Adrenal gland (tissue), 12 donors: Measurements from ENCODE around the gene MLIP. TPM values are rescaled to one million over a fixed set of nuclear protein-coding genes. Genes with fewer than 3 reads are reported as not detected.

ENCODE experiments used
- DNase-seq, 7 donors: peaks; one replicate each; pipeline ENCODE4 v3.0.0-alpha.2; 2019 to 2020
- H3K27ac ChIP-seq, 5 donors: fragments of 200-600 bp; sonication (generic) in 4 of 5; 1 replicate in 3 of 5; 2 replicates in 2 of 5; pipeline versions ENCODE4 v1.5.1 to v1.8.0; 2016 to 2020; ENCODE audit warnings: mild to moderate bottlenecking in 1 of 5
- H3K27me3 ChIP-seq: fragments of 200-600 bp; 2 replicates; pipeline ENCODE4 v1.8.0; 2021
- H3K36me3 ChIP-seq, 2 donors: fragments of 200-600 bp; replicated peaks in 1 of 2; 1 replicate in 1 of 2; 2 replicates in 1 of 2; pipeline versions ENCODE4 v1.5.1 to v1.8.0; 2018 to 2022
- H3K4me1 ChIP-seq, 2 donors: fragments of 200-600 bp; replicated peaks in 1 of 2; 1 replicate in 1 of 2; 2 replicates in 1 of 2; pipeline versions ENCODE4 v1.5.1 to v1.8.0; 2018 to 2021
- H3K4me3 ChIP-seq, 4 donors: fragments of 200-600 bp; sonication (generic) in 3 of 4; one replicate each; pipeline ENCODE4 v1.5.1; 2016 to 2018
- H3K9me3 ChIP-seq, 3 donors: fragments of 200-600 bp; sonication (generic) in 1 of 3; replicated peaks in 1 of 3; 1 replicate in 2 of 3; 2 replicates in 1 of 3; pipeline versions ENCODE4 v1.5.1 to v1.8.0; 2016 to 2021
- POLR2A ChIP-seq, 2 donors: fragments of 450-650 bp; IDR thresholded peaks; one replicate each; pipeline ENCODE4 v1.6.1; 2017; ENCODE audit warnings: antibody characterized with exemption in 2 of 2, mild to moderate bottlenecking in 2 of 2, moderate library complexity in 1 of 2
- WGBS, 4 donors: extraction: QIAGEN DNeasy Blood & Tissue Kit in 2 of 4; methylation state at CpG; one replicate each; pipeline versions ENCODE4 v1.1.5 to v1.1.7; 2013 to 2017; 5-methylcytosine and 5-hydroxymethylcytosine counted together
- intact Hi-C, 2 donors: fragments of 100-400 bp; cut with DNase I; formaldehyde crosslinking; loops; one replicate each; pipeline versions ENCODE4 v1.14.1 to v1.15.0; 2022 to 2023
- polyA plus RNA-seq, 3 donors: library from polyadenylated mRNA; stranded (reverse); fragments of 200-250 nt in 2 of 3; fragments of 350-450 nt in 1 of 3; fragmentation: Illumina TruSeq in 1 of 3; extraction: RNeasy Lipid Tissue Mini Kit (QIAGEN cat#74804) in 1 of 3; gene quantifications; one replicate each; pipeline ENCODE4 v1.2.3, GENCODE V29; 2013 to 2014
- total RNA-seq, 9 donors: library from RNA; depleted of rRNA in 4 of 9; stranded (reverse); fragments of >200 nt in 4 of 9; fragments of 120-200 nt in 1 of 9; fragmentation: NEBNext Ultra II Directional in 1 of 9; extraction: Animal tissue kit (Norgen Biotek cat#: 25700) in 1 of 9; gene quantifications; one replicate each; pipeline versions ENCODE4 v1.1.0 to v1.2.4, GENCODE V29; 2013 to 2023
- TF ChIP-seq, protein P1 (sequence below), 6 experiments: fragments of 450-650 bp in 4 of 6; fragments of 200-600 bp in 2 of 6; sonication (generic) in 1 of 6; IDR thresholded peaks; 1 replicate in 5 of 6; 2 replicates in 1 of 6; pipeline versions ENCODE4 v1.5.1 to v1.8.0; 2016 to 2021; ENCODE audit warnings: antibody characterized with exemption in 6 of 6, mild to moderate bottlenecking in 2 of 6, moderate library complexity in 1 of 6
- donor health status: healthy with polysubstance abuse.
- donor health status: Bipolar disorder and iron deficiency.
- donor health status: DM: yes; HTN: yes; CAD: no.
- donor health status: DM: no; HTN: no; CAD: no.
- donor health status: DM: no; HTN: no; CAD: no.
- donor health status: DM: yes; HTN: yes; CAD: no.

The MLIP gene
- total and polyA plus RNA-seq, 12 donors: 0.88 to 9.6 (median 5.0) TPM

- no peak for DNase-seq
- H3K4me3 ChIP-seq: no peak overlapping the region
- TF ChIP-seq, protein P1, sequence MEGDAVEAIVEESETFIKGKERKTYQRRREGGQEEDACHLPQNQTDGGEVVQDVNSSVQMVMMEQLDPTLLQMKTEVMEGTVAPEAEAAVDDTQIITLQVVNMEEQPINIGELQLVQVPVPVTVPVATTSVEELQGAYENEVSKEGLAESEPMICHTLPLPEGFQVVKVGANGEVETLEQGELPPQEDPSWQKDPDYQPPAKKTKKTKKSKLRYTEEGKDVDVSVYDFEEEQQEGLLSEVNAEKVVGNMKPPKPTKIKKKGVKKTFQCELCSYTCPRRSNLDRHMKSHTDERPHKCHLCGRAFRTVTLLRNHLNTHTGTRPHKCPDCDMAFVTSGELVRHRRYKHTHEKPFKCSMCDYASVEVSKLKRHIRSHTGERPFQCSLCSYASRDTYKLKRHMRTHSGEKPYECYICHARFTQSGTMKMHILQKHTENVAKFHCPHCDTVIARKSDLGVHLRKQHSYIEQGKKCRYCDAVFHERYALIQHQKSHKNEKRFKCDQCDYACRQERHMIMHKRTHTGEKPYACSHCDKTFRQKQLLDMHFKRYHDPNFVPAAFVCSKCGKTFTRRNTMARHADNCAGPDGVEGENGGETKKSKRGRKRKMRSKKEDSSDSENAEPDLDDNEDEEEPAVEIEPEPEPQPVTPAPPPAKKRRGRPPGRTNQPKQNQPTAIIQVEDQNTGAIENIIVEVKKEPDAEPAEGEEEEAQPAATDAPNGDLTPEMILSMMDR (IDR thresholded peaks at IDR 0.05): no peak
- TF ChIP-seq POLR2A (IDR thresholded peaks at IDR 0.05): no peak
- no peaks in the 10 kb centered on the region for H3K4me1 ChIP-seq
- no peak overlapping the region for H3K27ac ChIP-seq
- no peaks in the 10 kb centered on the region for H3K36me3 ChIP-seq
- intact Hi-C loops: no loop called here
- 55 to 69% (median 67%) methylated on average over 2 of the region's 2 CpGs for WGBS, 4 donors
- no peaks in the 10 kb centered on the region for H3K27me3 ChIP-seq
- H3K9me3 ChIP-seq: no peaks in the 10 kb centered on the region
Observed at GRCh38 chr6:54307439-54307910, 196.2 kb downstream of the MLIP start.

- H3K27me3 ChIP-seq: no peaks in the 10 kb centered on the region
- H3K27ac ChIP-seq: no peak within 1 kb of the TSS
- no peak within 1 kb of the TSS for H3K4me3 ChIP-seq
- no peaks in the 10 kb centered on the region for H3K36me3 ChIP-seq
- DNase-seq: no peak
- H3K9me3 ChIP-seq: no peaks in the 10 kb centered on the region
- no peaks in the 10 kb centered on the region for H3K4me1 ChIP-seq
- 71 to 77% (median 75%) methylated on average over 10 of the region's 10 CpGs for WGBS, 4 donors
- intact Hi-C loops: no loop called here
- TF ChIP-seq POLR2A (IDR thresholded peaks at IDR 0.05): no peak
- TF ChIP-seq, protein P1 (IDR thresholded peaks at IDR 0.05): no peak
Observed at GRCh38 chr6:54308289-54308985, 197.2 kb downstream of the MLIP start, which contains the start of gene TINAG. TINAG (plus strand) TSS chr6:54308441; CDS start chr6:54308551, 110 bp downstream.

DNA sequence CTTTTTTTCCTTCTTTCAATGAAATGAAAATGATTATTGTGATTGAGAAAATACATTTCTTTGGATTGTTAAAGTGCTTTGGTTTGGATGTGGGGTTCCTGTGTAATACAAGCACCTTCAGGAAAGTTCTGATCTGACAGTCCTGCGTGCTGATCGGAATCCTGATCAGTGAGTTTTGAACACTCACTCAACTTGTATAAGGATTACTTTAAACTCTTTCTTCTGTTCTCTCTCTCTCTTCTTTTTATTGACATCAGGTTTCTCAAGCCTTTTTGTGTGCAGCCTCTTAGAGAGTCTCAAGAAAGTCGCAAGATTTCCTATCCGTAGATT lies 197.7 kb downstream of the MLIP start:
- no peak for DNase-seq
- Histone ChIP-seq H3K27ac (no peak overlapping the region), H3K4me3 (no peak overlapping the region), H3K36me3 (no peaks in the 10 kb centered on the region), H3K9me3 (no peaks in the 10 kb centered on the region), H3K27me3 (no peaks in the 10 kb centered on the region), H3K4me1 (no peaks in the 10 kb centered on the region)
- TF ChIP-seq, protein P1 (IDR thresholded peaks at IDR 0.05): no peak
- TF ChIP-seq POLR2A (IDR thresholded peaks at IDR 0.05): no peak
- intact Hi-C loops: no loop called here
- WGBS, 4 donors: 83 to 94% (median 89%) methylated on average over 4 of the region's 4 CpGs

DNA sequence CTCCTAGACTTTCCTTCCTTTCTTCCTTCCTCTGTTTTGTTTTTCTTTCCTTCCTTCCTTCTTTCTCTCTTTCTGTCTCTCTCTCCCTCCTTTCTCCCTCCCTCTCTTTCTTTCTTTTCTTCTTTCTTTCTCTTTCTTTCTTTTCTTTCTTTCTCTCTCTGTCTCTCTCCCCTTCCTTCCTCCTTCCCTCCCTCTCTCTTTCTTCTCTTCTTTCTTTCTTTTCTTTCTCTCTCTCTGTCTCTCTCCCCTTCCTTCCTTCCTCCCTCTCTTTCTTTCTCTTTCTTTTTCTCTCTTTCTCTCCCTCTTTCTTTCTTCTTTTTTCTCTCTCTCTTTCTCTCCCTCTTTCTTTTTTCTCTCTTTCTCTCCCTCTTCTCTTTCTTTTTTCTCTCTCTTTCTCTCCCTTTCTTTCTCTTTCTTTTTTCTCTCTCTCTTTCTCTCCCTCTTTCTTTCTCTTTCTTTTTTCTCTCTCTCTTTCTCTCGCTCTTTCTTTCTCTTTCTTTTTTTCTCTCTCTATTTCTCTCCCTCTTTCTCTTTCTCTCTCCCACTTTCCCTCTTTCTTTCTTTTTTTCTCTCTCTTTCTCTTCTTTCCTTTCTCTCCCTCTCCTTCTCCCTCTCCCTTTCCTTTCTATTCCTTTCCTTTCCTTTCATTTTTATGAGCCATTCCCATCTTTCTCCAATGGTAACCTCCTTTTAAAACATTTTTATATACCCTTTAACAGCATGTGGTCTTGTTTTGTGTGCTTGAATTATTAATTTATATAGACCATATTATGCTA lies 199.3 kb downstream of the MLIP start:
- no peak for DNase-seq
- no peaks in the 10 kb centered on the region for H3K9me3 ChIP-seq
- intact Hi-C loops: no loop called here
- 74 to 85% (median 76%) methylated on average over 1 of the region's 1 CpG for WGBS, 4 donors
- no peak overlapping the region for H3K27ac ChIP-seq
- H3K36me3 ChIP-seq: no peaks in the 10 kb centered on the region
- TF ChIP-seq, protein P1 (IDR thresholded peaks at IDR 0.05): no peak
- TF ChIP-seq POLR2A (IDR thresholded peaks at IDR 0.05): no peak
- H3K4me1 ChIP-seq: no peaks in the 10 kb centered on the region
- H3K4me3 ChIP-seq: no peak overlapping the region
- H3K27me3 ChIP-seq: no peaks in the 10 kb centered on the region
